Parathyroid adenoma (tissue), 2 donors: ENCODE measurements around the gene TERB2.
"Not testable (repeated sequence)": the region's sequence is repeated elsewhere in the genome, so short reads cannot be mapped to it uniquely, and the experiment has no call there.

Source experiments
- H2AFZ ChIP-seq: fragments of 300-600 bp; sonication (generic); one replicate; pipeline ENCODE4 v1.7.0; 2017; ENCODE audit warnings: antibody characterized with exemption, mild to moderate bottlenecking
- H3K27ac ChIP-seq: fragments of 300-600 bp; sonication (generic); one replicate; pipeline ENCODE4 v1.7.0; 2017
- H3K27me3 ChIP-seq: fragments of 300-600 bp; sonication (generic); one replicate; pipeline ENCODE4 v1.7.0; 2017; ENCODE audit warnings: low read length; ENCODE audit not compliant: control insufficient read depth, insufficient read depth
- H3K36me3 ChIP-seq: fragments of 300-600 bp; sonication (generic); one replicate; pipeline ENCODE4 v1.7.0; 2017; ENCODE audit warnings: low read length; ENCODE audit not compliant: control insufficient read depth, insufficient read depth
- H3K4me1 ChIP-seq: fragments of 300-600 bp; sonication (generic); one replicate; pipeline ENCODE4 v1.7.0; 2017; ENCODE audit warnings: control low read depth
- H3K4me2 ChIP-seq: fragments of 300-600 bp; sonication (generic); one replicate; pipeline ENCODE4 v1.7.0; 2017; ENCODE audit warnings: low read length
- H3K4me3 ChIP-seq: fragments of 300-600 bp; sonication (generic); one replicate; pipeline ENCODE4 v1.7.0; 2017; ENCODE audit warnings: low read depth, low read length
- H3K79me2 ChIP-seq: fragments of 300-600 bp; sonication (generic); one replicate; pipeline ENCODE4 v1.7.0; 2017; ENCODE audit warnings: control low read depth
- H3K9ac ChIP-seq: fragments of 300-600 bp; sonication (generic); one replicate; pipeline ENCODE4 v1.7.0; 2017; ENCODE audit warnings: mild to moderate bottlenecking
- H3K9me3 ChIP-seq: fragments of 300-600 bp; sonication (generic); one replicate; pipeline ENCODE4 v1.7.0; 2017; ENCODE audit warnings: low read length; ENCODE audit not compliant: control insufficient read depth
- CTCF ChIP-seq: fragments of 300-600 bp; sonication (generic); IDR thresholded peaks from one replicate; pipeline ENCODE4 v1.7.0; 2017; ENCODE audit warnings: antibody characterized with exemption, mild to moderate bottlenecking
- donor health status: primary hyperparathyroidism.

TERB2 gene

GRCh38 chr15:44918136-44918535 is 38.4 kb upstream of the TERB2 start:
- H3K9ac ChIP-seq = no peak overlapping the region

GRCh38 chr15:44928658-44929057 is 27.8 kb upstream of the TERB2 start:
- H3K27ac ChIP-seq, H3K27me3 ChIP-seq, H3K36me3 ChIP-seq, H3K9ac ChIP-seq, H3K79me2 ChIP-seq, H2AFZ ChIP-seq, H3K4me2 ChIP-seq, H3K9me3 ChIP-seq, H3K4me3 ChIP-seq, H3K4me1 ChIP-seq: not testable (repeated sequence)

More at GRCh38 chr15:44918136-44918535, 38.4 kb upstream of the TERB2 start:
- TF ChIP-seq CTCF = no peak
- Histone ChIP-seq H3K36me3 (no peaks in the 10 kb centered on the region), H3K4me1 (no peaks in the 10 kb centered on the region), H3K27me3 (no peaks in the 10 kb centered on the region), H2AFZ (no peak overlapping the region), H3K9me3 (no peaks in the 10 kb centered on the region), H3K4me3 (no peak overlapping the region), H3K79me2 (no peaks in the 10 kb centered on the region), H3K27ac (no peak overlapping the region), H3K4me2 (no peak overlapping the region)

- not testable (repeated sequence) for H3K9ac ChIP-seq, H2AFZ ChIP-seq, H3K27ac ChIP-seq, H3K4me3 ChIP-seq, H3K27me3 ChIP-seq, H3K36me3 ChIP-seq, H3K4me2 ChIP-seq, H3K9me3 ChIP-seq, H3K79me2 ChIP-seq, H3K4me1 ChIP-seq
These were observed 26.2 kb upstream of the TERB2 start for GRCh38 chr15:44930283-44930682.

- not testable (repeated sequence) for H3K36me3 ChIP-seq, H3K9ac ChIP-seq, H3K9me3 ChIP-seq, H3K4me3 ChIP-seq, H3K27me3 ChIP-seq, H3K4me1 ChIP-seq, H3K79me2 ChIP-seq
- H3K4me2 ChIP-seq = peak overlapping the region; percentile 26
- peak overlapping the region; percentile 50 for H2AFZ ChIP-seq
- peak overlapping the region; percentile 39 for H3K27ac ChIP-seq
These were observed 1.8 kb downstream of the TERB2 start for GRCh38 chr15:44958302-44958701.

- Histone ChIP-seq H3K4me1 (no peaks in the 10 kb centered on the region), H3K4me2 (no peak overlapping the region), H3K36me3 (no peaks in the 10 kb centered on the region), H2AFZ (no peak overlapping the region), H3K9me3 (no peaks in the 10 kb centered on the region), H3K27ac (no peak overlapping the region), H3K9ac (no peak overlapping the region), H3K79me2 (no peaks in the 10 kb centered on the region), H3K4me3 (no peak overlapping the region), H3K27me3 (no peaks in the 10 kb centered on the region)
- no peak for TF ChIP-seq CTCF
These were observed 12.0 kb downstream of the TERB2 start for GRCh38 chr15:44968475-44968874.

GRCh38 chr15:44971036-44971435 is 14.5 kb downstream of the TERB2 start:
- H3K9me3 ChIP-seq = no peaks in the 10 kb centered on the region
- TF ChIP-seq CTCF = no peak
- H3K36me3 ChIP-seq = no peaks in the 10 kb centered on the region
- no peak overlapping the region for H3K27ac ChIP-seq
- no peaks in the 10 kb centered on the region for H3K27me3 ChIP-seq
- H3K4me2 ChIP-seq = no peak overlapping the region
- H3K4me3 ChIP-seq = no peak overlapping the region
- H2AFZ ChIP-seq = no peak overlapping the region
- no peaks in the 10 kb centered on the region for H3K79me2 ChIP-seq
- H3K4me1 ChIP-seq = no peaks in the 10 kb centered on the region
- no peak overlapping the region for H3K9ac ChIP-seq

- H3K27me3 ChIP-seq, H3K9ac ChIP-seq, H3K4me3 ChIP-seq, H3K4me2 ChIP-seq, H3K27ac ChIP-seq, H2AFZ ChIP-seq, H3K4me1 ChIP-seq, H3K79me2 ChIP-seq, H3K36me3 ChIP-seq, H3K9me3 ChIP-seq: not testable (repeated sequence)
These were observed 19.7 kb downstream of the TERB2 start for GRCh38 chr15:44976183-44976582.

- H3K4me1 ChIP-seq, H2AFZ ChIP-seq, H3K27me3 ChIP-seq, H3K79me2 ChIP-seq, H3K9ac ChIP-seq, H3K4me2 ChIP-seq, H3K4me3 ChIP-seq, H3K9me3 ChIP-seq, H3K27ac ChIP-seq, H3K36me3 ChIP-seq: not testable (repeated sequence)
These were observed 21.3 kb downstream of the TERB2 start for GRCh38 chr15:44977781-44978180.

- not testable (repeated sequence) for H3K36me3 ChIP-seq, H2AFZ ChIP-seq, H3K4me1 ChIP-seq, H3K4me3 ChIP-seq, H3K9ac ChIP-seq, H3K9me3 ChIP-seq, H3K27ac ChIP-seq, H3K4me2 ChIP-seq, H3K79me2 ChIP-seq, H3K27me3 ChIP-seq
These were observed 23.3 kb downstream of the TERB2 start for GRCh38 chr15:44979617-44980339.
